HG02840 (cell line): ENCODE results near the gene STXBP1.

ENCODE experiments used
- ATAC-seq: cut with Tn5 transposase; IDR thresholded peaks from one replicate; pipeline ENCODE4 v1.9.1; 2021; ENCODE audit warnings: mild to moderate bottlenecking, moderate library complexity, moderate number of reproducible peaks; ENCODE audit not compliant: unreplicated experiment, low FRiP score

Gene STXBP1

GRCh38 chr9:127644943-127645342 lies 32.9 kb downstream of the STXBP1 start:
- ATAC-seq: no peak

- ATAC-seq: no peak
These were observed 35.4 kb downstream of the STXBP1 start for GRCh38 chr9:127647451-127647850.

- no peak for ATAC-seq
These were observed 38.4 kb downstream of the STXBP1 start for GRCh38 chr9:127650518-127650917.

DNA sequence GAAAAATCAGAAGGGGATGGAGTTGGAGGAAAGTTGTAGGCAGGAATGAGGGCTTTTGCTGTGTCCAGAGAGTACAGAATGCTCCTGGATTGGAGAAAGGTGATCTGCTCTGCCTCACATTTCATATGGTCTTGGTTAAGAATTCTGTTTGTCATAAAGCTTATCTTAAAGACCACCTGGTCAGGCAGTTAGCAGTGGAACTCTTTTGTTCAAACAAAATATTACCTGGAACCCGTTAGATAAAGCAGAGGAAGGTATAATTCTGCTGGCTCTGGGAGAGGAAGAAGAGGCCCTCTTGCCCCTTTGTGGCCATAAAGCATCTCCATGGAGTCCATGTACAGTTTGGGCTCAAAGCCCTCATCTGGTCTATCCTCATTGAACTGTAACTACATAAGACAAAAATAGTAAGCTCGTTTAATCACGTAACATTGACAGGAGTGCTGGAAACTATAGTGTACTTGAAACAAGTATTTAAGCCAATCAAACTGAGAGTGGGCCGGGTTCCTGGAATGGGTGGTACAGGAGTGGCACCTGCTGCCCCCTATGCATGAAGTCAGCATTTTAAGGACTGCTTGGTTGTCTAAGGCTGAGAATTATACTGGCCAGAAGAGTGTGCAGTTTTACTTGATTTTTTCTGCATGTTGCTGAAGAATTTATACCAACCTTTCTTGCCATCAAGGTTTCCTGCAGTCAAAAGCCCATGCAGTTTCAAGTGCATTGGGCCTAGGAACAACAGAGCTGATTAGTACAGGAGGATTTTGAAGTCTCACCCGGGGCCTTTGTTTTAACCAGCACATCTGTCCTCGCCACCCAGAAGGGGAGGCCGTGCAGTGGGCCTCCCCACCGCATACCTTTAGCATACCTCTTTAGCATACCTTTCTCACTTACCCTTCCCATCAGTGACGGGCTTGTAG lies 39.9 kb downstream of the STXBP1 start:
- no peak for ATAC-seq

GRCh38 chr9:127652733-127653132 lies 40.7 kb downstream of the STXBP1 start:
- no peak for ATAC-seq

DNA sequence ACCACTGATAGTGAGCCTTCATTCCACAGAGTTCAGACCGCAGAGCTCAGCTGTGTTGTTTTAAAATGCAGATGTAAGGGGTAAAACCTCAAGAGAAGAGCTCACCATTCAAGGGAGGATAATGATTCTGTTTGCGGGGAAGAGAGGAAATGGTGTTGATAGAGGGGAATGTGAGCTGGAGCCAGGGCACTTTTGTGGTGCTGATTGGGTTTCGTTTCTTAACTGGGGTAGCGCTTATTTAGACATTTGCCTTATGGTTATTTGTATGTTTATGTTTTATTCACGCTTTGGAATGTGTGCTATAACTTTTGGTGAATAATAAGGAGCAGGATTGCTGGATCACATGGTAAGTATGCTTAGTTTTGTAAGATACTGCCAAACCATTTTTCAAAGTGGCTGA lies 42.5 kb downstream of the STXBP1 start:
- ATAC-seq: no peak

DNA sequence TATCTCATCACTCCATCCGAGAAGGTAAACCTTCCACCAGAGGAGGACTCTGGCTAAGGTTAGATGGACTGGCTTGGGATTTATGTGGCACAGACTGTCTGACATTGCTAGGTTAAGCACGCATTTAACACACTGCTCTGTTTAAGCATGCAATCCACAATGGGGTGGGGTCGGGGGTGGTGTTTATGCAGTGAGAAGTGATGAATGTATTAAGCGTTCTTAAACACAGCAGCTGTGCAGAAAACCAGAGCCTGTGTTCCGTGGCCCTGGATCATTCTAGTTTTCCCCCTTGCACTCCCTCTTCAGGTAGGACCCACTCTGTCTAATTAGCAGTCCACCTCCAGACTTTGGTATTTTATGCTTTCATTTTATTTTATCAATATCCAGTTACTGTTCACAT lies 46.4 kb downstream of the STXBP1 start:
- no peak for ATAC-seq

GRCh38 chr9:127660886-127661741 lies 49.0 kb downstream of the STXBP1 start:
- no peak for ATAC-seq

DNA sequence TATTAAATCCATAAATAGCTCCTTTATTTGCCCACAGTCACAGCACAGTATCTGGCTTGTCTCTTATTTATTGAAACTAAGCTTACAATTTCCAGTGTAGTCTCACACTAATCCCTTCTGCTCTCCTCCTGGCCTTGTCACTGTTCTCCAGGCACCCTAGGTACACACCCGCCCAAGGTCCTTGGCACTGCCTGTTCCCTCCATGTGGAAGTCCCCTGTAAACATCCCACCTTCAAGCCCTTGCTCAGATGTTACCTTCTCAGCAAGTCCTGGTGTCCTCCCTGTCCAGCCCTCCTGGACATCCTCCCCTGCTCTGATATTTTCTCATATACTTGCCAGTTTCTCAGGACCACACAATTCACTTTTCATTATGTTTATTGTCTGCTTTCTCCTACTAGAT lies 50.5 kb downstream of the STXBP1 start:
- ATAC-seq: no peak

DNA sequence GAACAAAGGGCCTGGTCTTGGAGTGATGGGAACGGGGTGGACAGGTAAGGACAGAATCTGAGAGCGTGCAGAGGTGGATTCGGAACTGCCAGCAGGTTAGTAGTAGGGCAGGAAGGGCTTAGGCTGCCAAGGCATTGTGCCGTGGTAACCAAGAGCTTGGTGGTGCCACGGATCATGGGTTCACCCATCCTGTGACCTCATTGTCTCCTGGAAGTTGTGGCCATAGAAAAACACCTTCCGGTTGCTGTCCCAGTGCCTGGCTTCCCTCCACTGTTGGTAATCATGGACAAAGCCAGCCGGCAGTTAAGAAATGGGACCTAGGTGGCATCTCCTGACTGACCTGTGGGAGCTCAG lies 52.2 kb downstream of the STXBP1 start:
- ATAC-seq: no peak

GRCh38 chr9:127664678-127665507 lies 52.8 kb downstream of the STXBP1 start:
- no peak for ATAC-seq

- no peak for ATAC-seq
These were observed 55.2 kb downstream of the STXBP1 start for GRCh38 chr9:127667127-127667844.

- no peak for ATAC-seq
These were observed 55.8 kb downstream of the STXBP1 start for GRCh38 chr9:127667906-127668305.

DNA sequence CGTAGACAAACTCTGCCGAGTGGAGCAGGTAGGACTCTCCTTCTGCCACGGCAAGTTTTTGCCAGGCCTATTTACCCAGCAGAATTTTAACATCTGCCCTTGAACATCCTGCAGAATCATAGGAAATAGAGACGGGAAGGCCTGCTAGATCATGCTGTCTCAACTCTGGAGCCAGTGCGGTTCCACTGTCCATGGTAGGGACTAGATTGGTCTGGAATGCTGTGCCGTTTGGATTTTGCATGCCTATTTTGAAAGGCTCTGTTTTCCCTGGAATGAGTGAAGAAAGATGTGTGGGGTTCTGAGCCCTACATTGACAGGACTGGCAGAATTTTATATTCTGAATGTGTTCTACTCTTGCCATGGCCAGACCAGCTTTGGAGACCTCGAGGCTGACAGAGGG lies 61.2 kb downstream of the STXBP1 start:
- no peak for ATAC-seq

DNA sequence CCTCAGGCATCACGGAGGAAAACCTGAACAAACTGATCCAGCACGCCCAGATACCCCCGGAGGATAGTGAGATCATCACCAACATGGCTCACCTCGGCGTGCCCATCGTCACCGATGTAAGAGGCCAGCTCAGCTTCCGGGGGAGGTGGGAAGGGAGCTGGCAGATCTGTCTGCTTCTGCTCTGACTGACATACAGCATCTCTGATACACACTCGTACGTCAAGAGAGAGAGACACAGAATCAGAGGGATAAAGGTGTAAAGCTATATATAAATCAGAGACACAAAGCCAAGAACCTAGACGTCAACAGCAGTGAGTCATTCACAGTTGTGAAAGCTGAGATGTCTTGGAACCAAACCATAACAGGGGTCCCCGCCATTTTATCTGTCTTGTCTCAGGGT lies 64.6 kb downstream of the STXBP1 start:
- no peak for ATAC-seq

- no peak for ATAC-seq
These were observed 67.4 kb downstream of the STXBP1 start for GRCh38 chr9:127679506-127679905.

- no peak for ATAC-seq
These were observed 68.1 kb downstream of the STXBP1 start for GRCh38 chr9:127680226-127680625.

GRCh38 chr9:127680846-127681245 lies 68.8 kb downstream of the STXBP1 start:
- no peak for ATAC-seq

- ATAC-seq: no peak
These were observed 70.5 kb downstream of the STXBP1 start for GRCh38 chr9:127682351-127683136.
